Heart left ventricle (tissue), 13 donors: Measurements from ENCODE around the gene MIS18BP1.

Source experiments
- POLR2A ChIP-seq, 2 donors: fragments of 450-650 bp; IDR thresholded peaks; one replicate each; pipeline ENCODE4 v1.6.1; 2017; ENCODE audit warnings: antibody characterized with exemption in 2 of 2, mild to moderate bottlenecking in 2 of 2, moderate library complexity in 2 of 2
- TF ChIP-seq, protein P1 (sequence below), 12 donors: fragments of 200-600 bp; sonication (generic) in 4 of 12; IDR thresholded peaks; one replicate each; pipeline versions ENCODE4 v1.5.0 to v1.8.0; 2018 to 2022; ENCODE audit warnings: antibody characterized with exemption in 12 of 12, mild to moderate bottlenecking in 5 of 12
- donor health status: ischemic (EF 13 %, LVEDD 7.1; RV severe dilation, severe dysfunction).
- donor health status: DM: no; HTN: yes; CAD: no.
- donor health status: DM: no; HTN: no; CAD: no.
- donor health status: ischemic (EF 25% LVEDD 6.9; RV normal size, moderate dysfunction).
- donor health status: ischemic (EF 25% LVEDD 5.7; RV mildly dilated, moderate dysfunction).
- donor health status: ischemic (EF 35%, LVEDD 5.7; RV mildly dilated, moderate dysfunction).
- donor health status: nonischemic (EF 11% LVEDD 7.7; RV severe dilation, severe dysfunction).
- donor health status: DM: yes; HTN: yes; CAD: no.
- donor health status: PGD.
- donor health status: ischemic (EF 29% LVEDD 5.4; RV normal size, mild dysfunction).
- donor health status: nonischemic (EF 23%, LVEDD 6.1; RV moderate dilation, normal function).

DNA sequence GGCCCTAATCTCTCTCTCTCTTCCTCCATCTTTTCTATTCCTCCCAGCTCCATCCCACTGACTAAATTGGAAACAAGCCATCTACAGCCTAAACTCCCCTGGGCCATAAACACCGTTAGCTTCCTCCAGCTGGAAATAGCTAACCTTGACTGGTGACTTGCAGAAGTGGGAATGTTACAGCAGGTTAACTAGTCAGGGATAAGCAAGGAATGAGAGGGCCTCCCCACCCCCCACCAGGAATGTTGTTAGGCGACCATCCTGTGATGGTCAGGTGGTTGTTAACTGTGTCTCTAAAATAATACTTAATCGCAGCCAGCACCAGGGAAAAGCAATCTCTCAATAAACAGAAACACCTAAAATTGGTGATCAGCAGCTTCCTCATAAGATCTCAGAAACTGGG is 40.8 kb downstream of the MIS18BP1 start:
- no peak for TF ChIP-seq POLR2A (IDR thresholded peaks at IDR 0.05)
- TF ChIP-seq, protein P1, sequence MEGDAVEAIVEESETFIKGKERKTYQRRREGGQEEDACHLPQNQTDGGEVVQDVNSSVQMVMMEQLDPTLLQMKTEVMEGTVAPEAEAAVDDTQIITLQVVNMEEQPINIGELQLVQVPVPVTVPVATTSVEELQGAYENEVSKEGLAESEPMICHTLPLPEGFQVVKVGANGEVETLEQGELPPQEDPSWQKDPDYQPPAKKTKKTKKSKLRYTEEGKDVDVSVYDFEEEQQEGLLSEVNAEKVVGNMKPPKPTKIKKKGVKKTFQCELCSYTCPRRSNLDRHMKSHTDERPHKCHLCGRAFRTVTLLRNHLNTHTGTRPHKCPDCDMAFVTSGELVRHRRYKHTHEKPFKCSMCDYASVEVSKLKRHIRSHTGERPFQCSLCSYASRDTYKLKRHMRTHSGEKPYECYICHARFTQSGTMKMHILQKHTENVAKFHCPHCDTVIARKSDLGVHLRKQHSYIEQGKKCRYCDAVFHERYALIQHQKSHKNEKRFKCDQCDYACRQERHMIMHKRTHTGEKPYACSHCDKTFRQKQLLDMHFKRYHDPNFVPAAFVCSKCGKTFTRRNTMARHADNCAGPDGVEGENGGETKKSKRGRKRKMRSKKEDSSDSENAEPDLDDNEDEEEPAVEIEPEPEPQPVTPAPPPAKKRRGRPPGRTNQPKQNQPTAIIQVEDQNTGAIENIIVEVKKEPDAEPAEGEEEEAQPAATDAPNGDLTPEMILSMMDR (IDR thresholded peaks at IDR 0.05) = no peak
